GM12864 (cell line): ENCODE results near the gene CEACAM3.
"Not testable (repeated sequence)": the region's sequence is repeated elsewhere in the genome, so short reads cannot be mapped to it uniquely, and the experiment has no call there.

Experiments
- DNase-seq: peaks from one replicate; pipeline ENCODE4 v3.0.0-alpha.2; 2011; ENCODE audit warnings: low read depth
- H3K4me3 ChIP-seq: 2 replicates; pipeline ENCODE4 v1.5.1; 2011; ENCODE audit warnings: mild to moderate bottlenecking, low read depth, low read length, control low read depth
- TF ChIP-seq, protein P1 (sequence below): IDR thresholded peaks from 2 replicates; pipeline ENCODE4 v1.5.1; 2011; ENCODE audit warnings: low read depth, mild to moderate bottlenecking, moderate library complexity, low read length, control low read depth, inconsistent platforms; ENCODE audit errors: missing control alignments

Gene CEACAM3

DNA sequence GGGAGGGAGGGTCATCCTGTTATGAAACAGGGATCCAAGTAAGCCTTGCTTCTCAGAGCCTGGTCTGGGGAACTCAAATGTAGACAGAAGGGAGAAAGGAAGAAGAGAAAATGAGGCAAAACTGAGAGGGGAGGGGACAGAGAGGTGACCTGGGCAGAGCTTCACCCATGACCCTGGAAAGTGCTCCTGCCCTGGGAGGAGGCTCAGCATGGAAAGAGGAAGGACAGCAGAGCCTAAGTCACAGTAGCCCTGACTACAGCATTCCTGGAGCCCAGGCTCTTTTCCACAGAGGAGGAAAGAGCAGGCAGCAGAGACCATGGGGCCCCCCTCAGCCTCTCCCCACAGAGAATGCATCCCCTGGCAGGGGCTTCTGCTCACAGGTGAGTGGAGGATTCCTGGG is at the start of gene CEACAM3:
CEACAM3 (plus strand) TSS at position 226 of the 400 bp plus-strand sequence; CDS start at position 317, 91 bp downstream.
- no peak within 1 kb of the TSS for H3K4me3 ChIP-seq
- no peak for DNase-seq
- TF ChIP-seq, protein P1, sequence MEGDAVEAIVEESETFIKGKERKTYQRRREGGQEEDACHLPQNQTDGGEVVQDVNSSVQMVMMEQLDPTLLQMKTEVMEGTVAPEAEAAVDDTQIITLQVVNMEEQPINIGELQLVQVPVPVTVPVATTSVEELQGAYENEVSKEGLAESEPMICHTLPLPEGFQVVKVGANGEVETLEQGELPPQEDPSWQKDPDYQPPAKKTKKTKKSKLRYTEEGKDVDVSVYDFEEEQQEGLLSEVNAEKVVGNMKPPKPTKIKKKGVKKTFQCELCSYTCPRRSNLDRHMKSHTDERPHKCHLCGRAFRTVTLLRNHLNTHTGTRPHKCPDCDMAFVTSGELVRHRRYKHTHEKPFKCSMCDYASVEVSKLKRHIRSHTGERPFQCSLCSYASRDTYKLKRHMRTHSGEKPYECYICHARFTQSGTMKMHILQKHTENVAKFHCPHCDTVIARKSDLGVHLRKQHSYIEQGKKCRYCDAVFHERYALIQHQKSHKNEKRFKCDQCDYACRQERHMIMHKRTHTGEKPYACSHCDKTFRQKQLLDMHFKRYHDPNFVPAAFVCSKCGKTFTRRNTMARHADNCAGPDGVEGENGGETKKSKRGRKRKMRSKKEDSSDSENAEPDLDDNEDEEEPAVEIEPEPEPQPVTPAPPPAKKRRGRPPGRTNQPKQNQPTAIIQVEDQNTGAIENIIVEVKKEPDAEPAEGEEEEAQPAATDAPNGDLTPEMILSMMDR = no peak

- no peak overlapping the region for H3K4me3 ChIP-seq
- TF ChIP-seq, protein P1 = peak; percentile 67
- peak; percentile 4 for DNase-seq
Measured at GRCh38 chr19:41746593-41747227, 49.7 kb upstream of the CEACAM3 start.

- H3K4me3 ChIP-seq = no peak overlapping the region
- DNase-seq = no peak
- TF ChIP-seq, protein P1 = no peak
Measured at GRCh38 chr19:41748012-41748411, 48.4 kb upstream of the CEACAM3 start.

GRCh38 chr19:41750248-41751134 is 45.9 kb upstream of the CEACAM3 start:
- not testable (repeated sequence) for DNase-seq, H3K4me3 ChIP-seq

GRCh38 chr19:41753159-41753558 is 43.2 kb upstream of the CEACAM3 start:
- TF ChIP-seq, protein P1 = peak; percentile 87
- no peak for DNase-seq
- H3K4me3 ChIP-seq = no peak overlapping the region

- no peak overlapping the region for H3K4me3 ChIP-seq
- TF ChIP-seq, protein P1 = peak; percentile 83
- no peak for DNase-seq
Measured at GRCh38 chr19:41753936-41754529, 42.4 kb upstream of the CEACAM3 start.

GRCh38 chr19:41755328-41755913 is 41.0 kb upstream of the CEACAM3 start, which contains the start of gene CEACAM6:
TSS of gene CEACAM6 (plus strand) at chr19:41755530. CDS start at chr19:41755639, 109 bp downstream.
- no peak within 1 kb of the TSS for H3K4me3 ChIP-seq
- no peak for DNase-seq
- TF ChIP-seq, protein P1 = no peak
